Activated CD4-positive, alpha-beta memory T cell treated with anti-CD3 and anti-CD28 coated beads for 36 hours (primary cell): ENCODE results near the gene WDHD1. TPM values are rescaled to one million over a fixed set of nuclear protein-coding genes. Genes with fewer than 3 reads are reported as not detected.
"Not testable (repeated sequence)": the region's sequence is repeated elsewhere in the genome, so short reads cannot be mapped to it uniquely, and the experiment has no call there.

ENCODE experiments used
- CTCF ChIA-PET: fragments of 350-600 bp; sonication (Branson Sonifier 250); formaldehyde crosslinking; loops from one replicate; lab custom pipeline; 2021; ENCODE audit warnings: antibody characterized with exemption, inconsistent platforms; lab: Charles Lee
- POLR2A ChIA-PET: fragments of 350-600 bp; sonication (Branson Sonifier 250); formaldehyde crosslinking; loops from one replicate; lab custom pipeline; 2021; ENCODE audit warnings: antibody characterized with exemption; lab: Charles Lee
- DNase-seq: peaks from one replicate; pipeline ENCODE4 v3.0.0-alpha.2; 2020
- H3K27ac Mint-ChIP-seq: one replicate; pipeline ENCODE4 v1.8.0; 2021; ENCODE audit warnings: mixed read lengths
- H3K27me3 Mint-ChIP-seq: one replicate; pipeline ENCODE4 v1.8.0; 2021; ENCODE audit warnings: mixed read lengths
- H3K36me3 Mint-ChIP-seq: one replicate; pipeline ENCODE4 v1.8.0; 2021; ENCODE audit warnings: mixed read lengths
- H3K4me1 Mint-ChIP-seq: one replicate; pipeline ENCODE4 v1.8.0; 2021; ENCODE audit warnings: low read depth, mixed read lengths
- H3K4me3 Mint-ChIP-seq: one replicate; pipeline ENCODE4 v1.8.0; 2021; ENCODE audit warnings: mild to moderate bottlenecking, mixed read lengths
- H3K9me3 Mint-ChIP-seq: one replicate; pipeline ENCODE4 v1.8.0; 2021; ENCODE audit warnings: mixed read lengths
- intact Hi-C: fragments of 100-400 bp; cut with micrococcal nuclease; formaldehyde crosslinking; loops from one replicate; pipeline ENCODE4 v1.15.1; 2023
- total RNA-seq, 2 experiments: library from RNA; stranded (reverse); gene quantifications; one replicate each; pipeline ENCODE4 v1.2.3, GENCODE V29; 2021

Gene WDHD1
- total RNA-seq, 2 experiments from 2014 or later, result 62.4 to 63.2 TPM

DNA sequence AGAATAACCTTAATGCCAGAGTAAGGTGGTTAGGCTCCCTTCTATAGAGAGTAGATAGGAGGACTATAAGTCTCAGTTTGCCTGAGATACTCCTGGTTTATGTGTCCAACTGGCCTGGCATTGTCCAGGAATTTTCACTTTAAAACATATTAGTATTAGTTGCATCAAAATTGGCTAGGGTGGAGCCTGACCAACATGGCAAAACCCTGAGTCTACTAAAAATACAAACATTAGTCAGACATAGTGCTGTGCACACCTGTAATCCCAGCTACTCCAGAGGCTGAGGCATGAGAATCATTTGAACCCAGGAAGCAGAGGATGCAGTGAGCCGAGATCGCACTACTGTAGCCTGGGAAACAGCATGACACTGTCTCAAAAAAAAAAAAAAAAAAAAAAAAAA lies 11.9 kb downstream of the WDHD1 start:
- Mint-ChIP-seq H3K9me3 (no peaks in the 10 kb centered on the region), H3K4me1 (no peaks in the 10 kb centered on the region), H3K4me3 (no peak overlapping the region), H3K27me3 (no peaks in the 10 kb centered on the region), H3K36me3 (peaks cover 39% of the 10 kb centered on the region), H3K27ac (no peak overlapping the region)
- CTCF ChIA-PET, result no interaction called here
- intact Hi-C loops, result no loop called here
- POLR2A ChIA-PET, result interaction anchor here (0.5 to 1.9 kb wide), 4 partner anchors 10 to 36 kb away, joined by 3 to 10 read pairs (median 3); partner anchors contain the start of genes MAPK1IP1L, SOCS4 and WDHD1
- no peak for DNase-seq

DNA sequence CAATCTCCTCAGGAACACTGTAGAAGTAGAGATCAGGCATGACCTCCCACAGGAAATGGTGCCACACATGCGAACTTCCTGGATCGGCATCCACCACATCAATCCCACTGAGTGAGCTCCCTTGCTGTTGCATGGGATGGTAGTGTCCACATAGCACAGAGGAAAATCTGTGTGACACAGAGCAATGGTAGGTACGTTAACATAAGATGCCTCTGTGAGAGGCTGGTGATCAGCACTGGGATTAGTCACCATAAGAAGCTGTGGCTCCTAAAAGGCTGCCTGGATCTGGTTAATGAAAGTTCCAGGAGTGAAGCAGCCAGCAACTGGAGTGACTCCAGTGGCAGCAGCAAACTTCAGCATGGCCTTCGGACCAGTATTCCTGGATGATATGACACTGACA lies 21.8 kb downstream of the WDHD1 start:
- no peaks in the 10 kb centered on the region for H3K27me3 Mint-ChIP-seq
- H3K9me3 Mint-ChIP-seq, result no peaks in the 10 kb centered on the region
- no peak overlapping the region for H3K4me3 Mint-ChIP-seq
- no peak for DNase-seq
- POLR2A ChIA-PET, result interaction anchor here (0.5 to 1.1 kb wide), 2 partner anchors 10 to 53 kb away, joined by 3 read pairs; no protein-coding TSS in a partner anchor
- intact Hi-C loops, result no loop called here
- H3K27ac Mint-ChIP-seq, result no peak overlapping the region
- CTCF ChIA-PET, result no interaction called here
- no peaks in the 10 kb centered on the region for H3K4me1 Mint-ChIP-seq
- peaks cover 50% of the 10 kb centered on the region for H3K36me3 Mint-ChIP-seq

DNA sequence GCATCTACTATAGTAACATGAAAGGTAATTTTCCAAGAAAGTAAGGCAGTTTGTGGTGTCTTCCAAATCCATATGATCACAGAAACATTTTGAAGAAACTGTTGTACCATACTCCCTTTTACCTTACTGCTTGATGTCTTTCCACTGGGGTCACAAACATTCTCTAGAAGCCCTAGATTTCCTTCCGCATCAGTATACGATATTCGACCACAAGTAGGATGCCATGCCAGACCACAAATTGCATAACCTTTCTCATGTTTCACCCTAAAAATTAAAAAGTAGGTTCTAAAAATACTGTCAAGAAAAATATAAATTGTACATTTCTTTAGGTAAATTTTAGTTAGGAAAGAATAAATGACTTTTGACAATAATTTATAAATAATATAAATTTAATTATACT lies 26.5 kb downstream of the WDHD1 start:
- H3K27me3 Mint-ChIP-seq, result no peaks in the 10 kb centered on the region
- peaks cover 40% of the 10 kb centered on the region for H3K36me3 Mint-ChIP-seq
- ChIA-PET POLR2A (no interaction called here), CTCF (no interaction called here)
- no peak overlapping the region for H3K27ac Mint-ChIP-seq
- no peak for DNase-seq
- H3K9me3 Mint-ChIP-seq, result no peaks in the 10 kb centered on the region
- intact Hi-C loops, result no loop called here
- H3K4me1 Mint-ChIP-seq, result no peaks in the 10 kb centered on the region
- H3K4me3 Mint-ChIP-seq, result no peak overlapping the region

DNA sequence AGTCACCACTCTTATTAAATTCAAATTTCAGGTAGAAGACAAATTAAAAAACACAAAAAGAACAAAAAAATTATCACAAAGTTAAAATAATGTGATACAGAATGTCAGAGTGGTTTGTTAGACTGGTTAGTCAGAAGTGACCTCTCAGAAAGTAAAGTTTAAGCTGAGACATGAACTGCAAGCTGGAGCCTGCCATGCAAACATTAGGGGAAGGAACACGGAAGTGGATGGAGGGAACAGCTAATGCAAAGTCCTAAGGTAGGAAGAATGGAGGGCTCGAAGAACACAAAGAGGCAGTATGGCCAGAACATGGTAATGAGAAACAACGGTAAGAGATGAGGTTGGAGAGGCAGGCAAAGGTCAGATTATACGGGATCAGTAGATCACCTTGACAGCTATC lies 41.7 kb downstream of the WDHD1 start:
- Mint-ChIP-seq H3K9me3 (no peaks in the 10 kb centered on the region), H3K4me1 (no peaks in the 10 kb centered on the region), H3K27me3 (no peaks in the 10 kb centered on the region), H3K36me3 (peaks cover 40% of the 10 kb centered on the region), H3K4me3 (no peak overlapping the region), H3K27ac (no peak overlapping the region)
- no peak for DNase-seq
- CTCF ChIA-PET, result interaction anchor here (0.9 to 1.4 kb wide), 2 partner anchors 176 to 179 kb away, joined by 3 to 4 read pairs; no protein-coding TSS in a partner anchor
- POLR2A ChIA-PET, result no interaction called here
- intact Hi-C loops, result no loop called here

DNA sequence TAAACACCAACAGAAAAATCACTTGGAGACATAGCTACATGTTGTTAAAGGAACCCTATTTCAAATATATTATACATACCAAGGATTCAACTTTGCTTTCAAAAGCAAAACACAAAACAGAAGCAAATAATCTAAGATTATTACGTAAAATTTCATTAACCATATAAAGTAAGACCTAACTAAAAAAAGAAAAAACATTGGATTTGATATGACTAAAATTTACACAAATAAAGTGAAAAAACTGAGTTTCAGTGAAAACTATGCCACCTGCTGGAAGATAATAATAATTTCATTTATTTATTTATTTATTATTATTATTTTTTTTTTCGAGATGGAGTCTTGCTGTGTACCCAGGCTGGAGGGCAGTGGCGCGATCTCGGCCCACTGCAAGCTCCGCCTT lies 45.2 kb downstream of the WDHD1 start:
- H3K36me3 Mint-ChIP-seq, result peaks cover 40% of the 10 kb centered on the region
- H3K4me1 Mint-ChIP-seq, result no peaks in the 10 kb centered on the region
- no peaks in the 10 kb centered on the region for H3K27me3 Mint-ChIP-seq
- ChIA-PET POLR2A (interaction anchor here (0.5 kb wide), 1 partner anchor 16 kb away, joined by 3 read pairs; no protein-coding TSS in a partner anchor), CTCF (interaction anchor here (0.7 to 1.1 kb wide), 3 partner anchors 79 to 274 kb away, joined by 3 read pairs; partner anchors contain the start of gene GCH1)
- no peak overlapping the region for H3K27ac Mint-ChIP-seq
- DNase-seq, result no peak
- intact Hi-C loops, result no loop called here
- H3K4me3 Mint-ChIP-seq, result no peak overlapping the region
- no peaks in the 10 kb centered on the region for H3K9me3 Mint-ChIP-seq

DNA sequence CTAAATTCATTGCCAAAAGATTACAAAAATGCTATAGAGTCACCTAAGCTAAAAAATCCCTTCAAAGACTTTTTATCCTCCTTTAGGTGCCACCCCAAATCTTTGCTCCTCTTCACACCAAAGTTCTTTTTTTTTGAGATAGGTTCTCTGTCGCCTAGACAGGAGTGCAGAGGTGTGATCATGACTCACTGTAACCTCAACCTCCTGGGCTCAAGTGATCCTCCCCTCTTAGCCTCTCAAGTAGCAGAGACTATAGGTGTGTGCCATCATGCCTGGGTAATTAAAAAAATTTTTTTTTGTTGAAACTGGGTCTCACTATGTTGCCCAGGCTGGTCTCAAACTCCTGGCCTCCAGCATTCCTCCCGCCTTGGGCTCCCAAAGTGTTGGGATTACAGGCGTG lies 47.9 kb downstream of the WDHD1 start:
- Mint-ChIP-seq H3K4me1 (no peaks in the 10 kb centered on the region), H3K9me3 (no peaks in the 10 kb centered on the region), H3K36me3 (peaks cover 24% of the 10 kb centered on the region), H3K27ac (no peak overlapping the region), H3K27me3 (no peaks in the 10 kb centered on the region), H3K4me3 (no peak overlapping the region)
- POLR2A ChIA-PET, result no interaction called here
- DNase-seq, result no peak
- CTCF ChIA-PET, result no interaction called here
- intact Hi-C loops, result no loop called here

DNA sequence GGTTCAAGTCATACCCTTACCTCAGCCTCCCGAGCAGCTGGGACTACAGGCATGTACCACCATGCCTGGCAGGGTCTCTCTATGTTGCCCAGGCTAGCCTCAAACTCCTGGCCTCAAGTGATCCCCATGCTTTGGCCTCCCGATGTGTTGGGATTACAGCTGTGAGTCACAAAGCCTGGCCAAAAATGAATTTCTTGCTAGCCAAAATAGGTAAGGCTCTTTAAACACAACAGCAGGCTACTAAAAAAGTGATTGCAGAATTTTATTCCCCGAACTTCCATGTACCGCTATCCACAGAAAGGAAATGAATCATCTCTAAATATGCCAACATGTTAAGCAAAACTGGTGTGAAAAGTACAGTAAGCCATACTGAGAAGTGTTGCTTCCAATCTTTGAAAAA lies 50.6 kb downstream of the WDHD1 start:
- Mint-ChIP-seq H3K27me3 (no peaks in the 10 kb centered on the region), H3K4me1 (no peaks in the 10 kb centered on the region), H3K4me3 (no peak overlapping the region), H3K27ac (no peak overlapping the region), H3K9me3 (no peaks in the 10 kb centered on the region), H3K36me3 (peaks cover 21% of the 10 kb centered on the region)
- no peak for DNase-seq
- ChIA-PET CTCF (no interaction called here), POLR2A (no interaction called here)
- intact Hi-C loops, result no loop called here

DNA sequence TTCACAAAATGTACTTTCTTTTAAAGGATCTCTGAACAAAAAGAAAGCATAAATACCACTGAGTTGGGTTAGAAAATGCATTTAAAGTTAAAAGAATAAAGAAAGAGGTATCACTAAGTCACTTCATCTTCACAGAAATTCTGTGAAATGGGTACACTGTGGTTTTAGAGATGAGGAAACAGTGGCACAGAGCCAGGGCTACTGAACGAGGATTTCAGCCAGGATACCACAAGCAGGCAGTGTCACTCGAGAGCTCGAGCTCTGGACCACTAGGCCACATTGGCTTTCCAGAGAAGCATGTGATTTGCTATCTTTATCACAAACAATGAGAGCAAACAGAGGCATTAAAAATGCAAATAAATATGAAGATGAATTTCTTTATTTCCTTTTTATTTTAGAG lies 51.0 kb downstream of the WDHD1 start:
- intact Hi-C loops, result no loop called here
- no peak for DNase-seq

DNA sequence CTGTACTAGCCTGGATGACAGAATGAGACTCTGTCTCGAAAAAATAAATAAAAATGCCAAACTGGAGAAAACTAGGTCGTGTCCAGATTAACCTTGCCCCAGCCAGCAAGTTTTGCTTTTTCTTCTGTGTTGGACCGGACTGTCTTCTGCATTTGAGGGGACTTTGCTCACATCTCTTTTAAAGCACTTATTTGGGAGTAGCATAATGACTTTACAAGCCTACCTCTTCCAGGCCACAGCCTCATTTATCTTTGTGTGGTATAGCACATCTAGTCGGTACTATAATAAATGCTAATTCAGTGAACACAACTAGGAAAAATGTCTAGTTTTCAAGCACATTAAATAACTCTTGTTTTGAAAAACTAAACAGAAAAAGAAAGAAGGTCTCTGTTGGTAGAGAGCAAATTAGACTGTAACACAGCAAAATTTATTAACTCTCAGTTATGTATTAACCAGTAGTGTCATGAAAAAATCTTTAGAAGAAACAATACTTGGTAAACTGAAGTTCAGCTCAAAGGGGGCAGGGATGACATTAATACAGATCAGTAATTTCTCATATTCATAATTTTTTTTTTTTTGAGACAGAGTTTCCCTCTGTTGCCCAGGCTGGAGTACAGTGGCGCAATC lies 52.0 kb downstream of the WDHD1 start:
- intact Hi-C loops, result no loop called here
- Mint-ChIP-seq H3K27me3 (no peaks in the 10 kb centered on the region), H3K9me3 (no peaks in the 10 kb centered on the region), H3K27ac (no peak overlapping the region), H3K4me3 (no peak overlapping the region), H3K4me1 (no peaks in the 10 kb centered on the region), H3K36me3 (peaks cover 16% of the 10 kb centered on the region)
- POLR2A ChIA-PET, result no interaction called here
- no peak for DNase-seq
- CTCF ChIA-PET, result no interaction called here

More for the DNA sequence above, 51.0 kb downstream of the WDHD1 start:
- CTCF ChIA-PET, result no interaction called here
- no peaks in the 10 kb centered on the region for H3K27me3 Mint-ChIP-seq
- H3K4me3 Mint-ChIP-seq, result no peak overlapping the region
- no peaks in the 10 kb centered on the region for H3K4me1 Mint-ChIP-seq
- POLR2A ChIA-PET, result no interaction called here
- no peaks in the 10 kb centered on the region for H3K9me3 Mint-ChIP-seq
- H3K36me3 Mint-ChIP-seq, result peaks cover 20% of the 10 kb centered on the region
- H3K27ac Mint-ChIP-seq, result no peak overlapping the region

DNA sequence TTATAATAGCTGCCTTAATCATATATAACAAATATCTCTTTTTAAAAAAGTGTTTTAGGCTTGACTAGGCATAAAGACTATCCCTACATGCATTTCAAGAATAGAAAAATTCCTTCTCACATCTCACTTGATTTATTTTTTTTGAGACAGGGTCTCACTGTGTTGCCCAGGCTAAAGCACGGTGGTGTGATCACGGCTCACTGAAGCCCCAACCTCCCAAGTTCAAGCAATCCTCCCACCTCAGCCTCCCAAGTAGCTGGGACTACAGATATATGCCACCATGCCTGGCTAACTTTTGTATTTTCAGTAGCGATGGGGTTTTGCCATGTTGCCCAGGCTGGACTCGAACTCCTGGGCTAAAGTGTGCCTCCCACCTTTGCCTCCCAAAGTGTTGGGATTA lies 59.4 kb downstream of the WDHD1 start:
- H3K4me1 Mint-ChIP-seq, result no peaks in the 10 kb centered on the region
- H3K9me3 Mint-ChIP-seq, result no peaks in the 10 kb centered on the region
- no peak for DNase-seq
- no peak overlapping the region for H3K27ac Mint-ChIP-seq
- H3K27me3 Mint-ChIP-seq, result no peaks in the 10 kb centered on the region
- ChIA-PET CTCF (no interaction called here), POLR2A (no interaction called here)
- no peak overlapping the region for H3K4me3 Mint-ChIP-seq
- H3K36me3 Mint-ChIP-seq, result peaks cover 42% of the 10 kb centered on the region
- intact Hi-C loops, result no loop called here

DNA sequence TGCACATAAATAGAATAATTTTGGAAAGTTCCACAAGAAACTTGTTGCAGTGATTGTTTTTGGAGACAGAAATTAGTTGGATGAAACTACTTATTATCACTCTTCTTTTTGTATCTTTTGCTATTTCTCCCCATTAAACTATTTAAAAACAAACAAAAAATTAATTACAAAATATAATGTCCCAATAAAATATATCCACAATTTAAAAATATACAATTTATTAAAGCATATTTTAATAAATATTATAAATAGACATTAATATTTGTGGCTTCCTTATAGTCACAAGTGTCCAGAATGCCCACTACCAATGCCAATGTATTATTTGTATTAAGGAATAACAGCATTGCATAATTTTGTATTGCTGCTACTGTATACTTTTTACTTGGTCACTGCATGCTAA lies 71.8 kb downstream of the WDHD1 start:
- no peak for DNase-seq
- H3K36me3 Mint-ChIP-seq, result peaks cover 46% of the 10 kb centered on the region
- intact Hi-C loops, result no loop called here
- ChIA-PET CTCF (no interaction called here), POLR2A (interaction anchor here (1.5 kb wide), 1 partner anchor 23 kb away, joined by 3 read pairs; no protein-coding TSS in a partner anchor)
- H3K9me3 Mint-ChIP-seq, result peaks cover 2% of the 10 kb centered on the region
- H3K27ac Mint-ChIP-seq, result no peak overlapping the region
- no peaks in the 10 kb centered on the region for H3K4me1 Mint-ChIP-seq
- H3K4me3 Mint-ChIP-seq, result no peak overlapping the region
- no peaks in the 10 kb centered on the region for H3K27me3 Mint-ChIP-seq

DNA sequence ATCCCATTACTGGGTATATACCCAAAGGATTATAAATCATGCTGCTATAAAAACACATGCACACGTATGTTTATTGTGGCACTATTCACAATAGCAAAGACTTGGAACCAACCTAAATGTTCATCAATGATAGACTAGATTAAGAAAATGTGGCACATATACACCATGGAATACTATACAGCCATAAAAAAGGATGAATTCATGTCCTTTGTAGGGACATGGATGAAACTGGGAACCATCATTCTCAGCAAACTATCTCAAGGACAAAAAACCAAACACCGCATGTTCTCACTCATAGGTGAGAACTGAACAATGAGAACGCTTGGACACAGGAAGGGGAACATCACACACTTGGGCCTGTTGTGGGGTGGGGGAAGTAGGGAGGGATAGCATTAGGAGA lies 73.3 kb downstream of the WDHD1 start:
- Mint-ChIP-seq H3K36me3 (peaks cover 48% of the 10 kb centered on the region), H3K9me3 (peaks cover 13% of the 10 kb centered on the region)
- intact Hi-C loops, CTCF ChIA-PET, H3K4me1 Mint-ChIP-seq, H3K4me3 Mint-ChIP-seq, DNase-seq, H3K27me3 Mint-ChIP-seq, H3K27ac Mint-ChIP-seq, POLR2A ChIA-PET: not testable (repeated sequence)

DNA sequence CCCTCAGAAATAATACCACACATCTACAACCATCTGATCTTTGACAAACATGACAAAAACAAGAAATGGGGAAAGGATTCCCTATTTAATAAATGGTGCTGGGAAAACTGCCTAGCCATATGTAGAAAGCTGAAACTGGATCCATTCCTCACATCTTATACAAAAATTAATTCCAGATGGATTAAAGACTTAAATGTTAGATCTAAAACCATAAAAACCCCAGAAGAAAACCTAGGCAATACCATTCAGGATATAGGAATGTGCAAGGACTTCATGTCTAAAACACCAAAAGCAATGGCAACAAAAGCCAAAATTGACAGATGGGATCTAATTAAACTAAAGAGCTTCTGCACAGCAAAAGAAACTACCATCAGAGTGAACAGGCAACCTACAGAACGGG lies 74.1 kb downstream of the WDHD1 start:
- H3K36me3 Mint-ChIP-seq, result peaks cover 53% of the 10 kb centered on the region
- DNase-seq, CTCF ChIA-PET: not testable (repeated sequence)

More for the DNA sequence above, 74.1 kb downstream of the WDHD1 start:
- H3K4me3 Mint-ChIP-seq, H3K27ac Mint-ChIP-seq, POLR2A ChIA-PET, intact Hi-C loops, H3K27me3 Mint-ChIP-seq, H3K4me1 Mint-ChIP-seq: not testable (repeated sequence)
- H3K9me3 Mint-ChIP-seq, result peaks cover 13% of the 10 kb centered on the region
